Choroid plexus epithelial cell (primary cell): ENCODE measurements around the gene HTR4.

Experiments
- DNase-seq: peaks from one replicate; pipeline ENCODE4 v3.0.0-alpha.2; 2010; ENCODE audit warnings: low read depth
- H3K4me3 ChIP-seq: 2 replicates; pipeline ENCODE4 v1.5.1; 2011; ENCODE audit warnings: low read depth, mild to moderate bottlenecking, control low read depth, low read length, moderate library complexity
- CTCF ChIP-seq: conservative IDR thresholded peaks from 2 replicates; pipeline ENCODE4 v1.5.1; 2011; ENCODE audit warnings: low read depth, mild to moderate bottlenecking, control low read depth, inconsistent platforms, low read length, moderate library complexity

The HTR4 gene

GRCh38 chr5:148626081-148626613 lies 28.2 kb downstream of the HTR4 start:
- no peak for DNase-seq
- H3K4me3 ChIP-seq: no peak overlapping the region
- no peak for TF ChIP-seq CTCF

DNA sequence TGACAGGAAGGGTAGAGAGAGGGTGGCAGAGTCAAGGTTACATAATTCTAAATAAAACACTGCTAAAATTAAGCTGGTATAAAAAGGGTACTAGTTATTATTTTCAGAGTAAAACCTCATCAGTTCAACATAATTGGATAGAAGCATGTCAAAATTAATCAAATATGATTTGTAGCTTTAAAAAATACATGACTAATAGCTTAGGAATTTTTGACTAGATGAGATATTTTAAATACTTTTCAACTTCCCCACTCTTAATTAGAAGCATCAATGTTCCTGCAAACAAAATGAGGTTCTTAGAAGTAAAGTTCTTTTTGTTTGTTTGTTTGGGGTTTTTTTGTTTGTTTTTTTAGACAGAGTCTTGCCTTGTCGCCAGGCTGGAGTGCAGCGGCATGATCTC lies 29.1 kb downstream of the HTR4 start:
- no peak for DNase-seq
- no peak for TF ChIP-seq CTCF
- no peak overlapping the region for H3K4me3 ChIP-seq

DNA sequence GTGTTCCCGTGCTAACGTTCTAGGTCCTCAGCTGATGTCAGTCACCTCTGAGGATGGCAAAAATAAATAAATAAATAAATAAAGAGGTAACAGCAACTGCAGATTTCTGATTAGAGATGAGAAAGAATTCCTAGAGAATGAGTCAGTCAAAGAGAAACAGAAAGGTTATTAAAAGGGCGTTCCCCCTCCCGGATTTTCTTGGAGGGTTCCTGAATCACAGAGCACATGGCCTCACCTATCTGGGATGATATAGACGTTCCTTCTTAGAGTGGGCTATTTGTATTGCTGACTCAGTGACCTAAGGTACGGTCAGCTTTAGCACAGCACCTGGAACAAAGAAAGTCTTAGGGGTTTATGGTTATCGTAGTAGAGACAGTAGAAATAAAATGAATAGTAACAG lies 30.6 kb downstream of the HTR4 start:
- no peak for TF ChIP-seq CTCF
- peak; percentile 1 for DNase-seq
- H3K4me3 ChIP-seq: no peak overlapping the region

DNA sequence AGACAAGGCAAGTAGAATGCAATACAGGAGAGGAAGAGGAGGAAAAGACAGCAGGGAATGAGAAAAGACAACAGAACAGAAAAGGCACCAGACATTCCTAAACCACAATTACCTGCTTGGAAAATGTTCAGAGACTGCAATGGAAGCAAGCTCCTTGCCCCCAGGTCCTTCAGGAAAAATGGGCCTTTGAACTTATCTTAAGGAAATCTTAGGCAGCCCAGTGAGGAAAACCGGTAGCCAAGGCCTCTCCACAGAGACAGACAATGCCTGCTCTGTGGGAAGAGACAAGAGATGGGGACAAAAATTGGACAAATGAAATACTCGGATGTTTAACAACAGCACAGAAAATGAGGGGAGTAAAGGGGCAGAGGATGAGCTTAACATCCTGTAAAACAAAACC lies 31.2 kb downstream of the HTR4 start:
- TF ChIP-seq CTCF: no peak
- H3K4me3 ChIP-seq: no peak overlapping the region
- no peak for DNase-seq

DNA sequence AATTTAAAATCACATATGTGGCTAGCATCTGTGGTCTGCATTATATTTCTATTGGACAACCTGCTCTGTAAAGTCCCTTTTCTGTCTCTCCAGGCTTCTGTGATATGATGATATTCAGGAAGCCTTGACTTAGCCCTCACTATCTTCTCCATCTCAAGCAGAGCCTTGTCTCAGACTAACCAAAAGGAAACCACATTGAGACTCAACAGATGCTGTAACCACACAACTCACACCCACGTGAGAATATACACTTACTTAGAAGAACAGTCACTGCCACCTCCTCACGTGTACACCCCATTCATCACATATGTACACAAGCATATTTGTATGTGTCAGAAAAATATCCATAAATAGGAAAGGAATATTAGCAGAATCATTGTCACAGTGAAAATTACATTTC lies 33.6 kb downstream of the HTR4 start:
- no peak overlapping the region for H3K4me3 ChIP-seq
- DNase-seq: no peak
- no peak for TF ChIP-seq CTCF

- no peak for DNase-seq
- no peak overlapping the region for H3K4me3 ChIP-seq
- no peak for TF ChIP-seq CTCF
Measured at GRCh38 chr5:148620091-148620490, 34.2 kb downstream of the HTR4 start.

DNA sequence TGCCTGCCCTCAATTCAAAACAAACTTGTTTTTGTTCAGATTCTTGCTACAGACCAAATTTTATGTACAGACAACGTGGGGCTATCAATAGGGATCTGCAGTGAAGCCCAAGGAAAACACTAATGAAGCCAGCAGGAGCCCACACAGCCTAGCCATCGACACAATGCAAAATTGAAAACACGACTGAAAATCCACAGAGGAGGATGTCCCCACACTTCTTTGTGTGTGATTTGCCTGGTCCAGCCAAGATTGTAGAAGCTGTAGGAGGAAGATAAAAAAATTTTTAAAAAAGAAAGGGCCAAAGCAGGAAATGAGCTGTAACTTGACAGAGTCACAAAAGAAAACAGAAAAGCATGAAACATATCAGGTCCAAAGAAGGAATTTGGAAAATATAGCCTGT lies 34.8 kb downstream of the HTR4 start:
- DNase-seq: no peak
- no peak for TF ChIP-seq CTCF
- H3K4me3 ChIP-seq: no peak overlapping the region
